Measurements from ENCODE around the gene PTGS1.

Gene PTGS1

GRCh38 chr9:122426723-122427122 lies 55.9 kb downstream of the PTGS1 start:
- Histone ChIP-seq H3K9ac (ENCODE audit: low read length) (no peak overlapping the region), H3K36me3 (ENCODE audit: control insufficient read depth, insufficient read depth, low read length) (no peaks in the 10 kb centered on the region), H3K4me1 (ENCODE audit: control insufficient read depth, insufficient read depth, low read length) (no peaks in the 10 kb centered on the region), H3K4me3 (ENCODE audit: low read length) (no peak overlapping the region), H3K27ac (ENCODE audit: low read depth, low read length) (no peak overlapping the region), H3K27me3 (ENCODE audit: control insufficient read depth, insufficient read depth, low read length) (no peaks in the 10 kb centered on the region)

GRCh38 chr9:122442568-122442967 lies 71.7 kb downstream of the PTGS1 start:
- no peak overlapping the region for H3K9ac ChIP-seq (ENCODE audit: low read length)
- H3K27ac ChIP-seq (ENCODE audit: low read depth, low read length) = no peak overlapping the region
- H3K27me3 ChIP-seq (ENCODE audit: control insufficient read depth, insufficient read depth, low read length) = no peaks in the 10 kb centered on the region
- H3K4me3 ChIP-seq (ENCODE audit: low read length) = no peak overlapping the region
- H3K4me1 ChIP-seq (ENCODE audit: control insufficient read depth, insufficient read depth, low read length) = no peaks in the 10 kb centered on the region
- no peaks in the 10 kb centered on the region for H3K36me3 ChIP-seq (ENCODE audit: control insufficient read depth, insufficient read depth, low read length)

- no peak overlapping the region for H3K9ac ChIP-seq (ENCODE audit: low read length)
- H3K36me3 ChIP-seq (ENCODE audit: control insufficient read depth, insufficient read depth, low read length) = no peaks in the 10 kb centered on the region
- no peaks in the 10 kb centered on the region for H3K4me1 ChIP-seq (ENCODE audit: control insufficient read depth, insufficient read depth, low read length)
- no peaks in the 10 kb centered on the region for H3K27me3 ChIP-seq (ENCODE audit: control insufficient read depth, insufficient read depth, low read length)
- H3K4me3 ChIP-seq (ENCODE audit: low read length) = no peak overlapping the region
- H3K27ac ChIP-seq (ENCODE audit: low read depth, low read length) = no peak overlapping the region
These were observed 73.4 kb downstream of the PTGS1 start for GRCh38 chr9:122444041-122444733.
